Measurements from ENCODE around the gene TET3.

The TET3 gene

DNA sequence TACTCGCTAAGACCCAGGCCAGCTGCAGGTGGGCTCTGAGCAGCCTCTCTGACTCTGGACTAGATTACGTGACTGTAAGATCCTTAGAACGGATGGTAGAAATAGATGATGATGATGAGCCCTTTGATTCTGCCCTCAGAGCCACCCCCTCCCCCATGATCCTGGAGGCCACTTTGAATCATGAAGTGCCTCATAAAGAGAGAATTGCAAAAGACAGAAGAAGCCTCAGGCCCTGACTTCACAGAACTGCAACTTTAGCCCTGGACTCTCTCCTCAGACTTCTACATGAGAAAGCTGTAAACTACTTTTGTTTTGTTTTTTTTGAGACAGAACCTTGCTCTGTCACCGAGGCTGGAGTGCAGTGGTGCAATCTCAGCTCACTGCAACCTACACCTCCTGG lies 15.4 kb upstream of the TET3 start:
- TF ChIP-seq, protein P1, sequence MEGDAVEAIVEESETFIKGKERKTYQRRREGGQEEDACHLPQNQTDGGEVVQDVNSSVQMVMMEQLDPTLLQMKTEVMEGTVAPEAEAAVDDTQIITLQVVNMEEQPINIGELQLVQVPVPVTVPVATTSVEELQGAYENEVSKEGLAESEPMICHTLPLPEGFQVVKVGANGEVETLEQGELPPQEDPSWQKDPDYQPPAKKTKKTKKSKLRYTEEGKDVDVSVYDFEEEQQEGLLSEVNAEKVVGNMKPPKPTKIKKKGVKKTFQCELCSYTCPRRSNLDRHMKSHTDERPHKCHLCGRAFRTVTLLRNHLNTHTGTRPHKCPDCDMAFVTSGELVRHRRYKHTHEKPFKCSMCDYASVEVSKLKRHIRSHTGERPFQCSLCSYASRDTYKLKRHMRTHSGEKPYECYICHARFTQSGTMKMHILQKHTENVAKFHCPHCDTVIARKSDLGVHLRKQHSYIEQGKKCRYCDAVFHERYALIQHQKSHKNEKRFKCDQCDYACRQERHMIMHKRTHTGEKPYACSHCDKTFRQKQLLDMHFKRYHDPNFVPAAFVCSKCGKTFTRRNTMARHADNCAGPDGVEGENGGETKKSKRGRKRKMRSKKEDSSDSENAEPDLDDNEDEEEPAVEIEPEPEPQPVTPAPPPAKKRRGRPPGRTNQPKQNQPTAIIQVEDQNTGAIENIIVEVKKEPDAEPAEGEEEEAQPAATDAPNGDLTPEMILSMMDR (IDR thresholded peaks at IDR 0.05), result no peak

- TF ChIP-seq, protein P1 (IDR thresholded peaks at IDR 0.05), result no peak
Measured at GRCh38 chr2:73970141-73970803, 14.4 kb upstream of the TET3 start.

DNA sequence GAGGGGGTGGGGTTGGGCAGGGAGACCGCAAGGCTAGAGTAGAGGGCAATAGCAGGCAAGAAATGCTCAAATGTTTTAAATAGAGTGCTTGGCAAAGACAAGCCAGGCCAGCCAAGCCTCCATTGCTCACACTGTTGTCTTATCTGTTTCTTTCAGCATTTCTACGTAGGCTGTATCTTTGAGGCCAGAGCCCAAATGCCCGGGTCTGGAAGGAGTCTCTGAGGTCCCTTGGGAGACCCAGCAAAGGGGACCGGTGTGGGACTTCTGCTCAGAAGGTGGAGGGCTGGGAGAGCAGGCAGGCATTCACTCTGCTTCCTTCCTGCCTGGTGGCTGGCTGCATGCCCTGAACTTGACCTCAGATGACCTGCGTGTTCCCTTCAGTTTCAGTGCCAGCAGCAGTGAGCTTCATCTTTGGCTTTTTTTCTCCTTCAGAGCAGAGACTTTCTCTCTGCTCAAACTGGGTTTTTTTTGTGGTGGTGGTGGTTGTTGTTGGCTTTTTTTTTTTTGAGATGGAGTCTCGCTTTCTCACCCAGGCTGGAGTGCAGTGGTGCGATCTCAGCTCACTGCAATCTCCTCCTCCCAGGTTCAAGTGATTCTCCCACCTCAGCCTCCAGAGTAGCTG lies 13.7 kb upstream of the TET3 start:
- TF ChIP-seq, protein P1 (IDR thresholded peaks at IDR 0.05), result no peak

GRCh38 chr2:73971722-73972121 lies 13.0 kb upstream of the TET3 start:
- TF ChIP-seq, protein P1 (IDR thresholded peaks at IDR 0.05), result no peak

- TF ChIP-seq, protein P1 (IDR thresholded peaks at IDR 0.05), result no peak
Measured at GRCh38 chr2:73972846-73973245, 11.9 kb upstream of the TET3 start.

DNA sequence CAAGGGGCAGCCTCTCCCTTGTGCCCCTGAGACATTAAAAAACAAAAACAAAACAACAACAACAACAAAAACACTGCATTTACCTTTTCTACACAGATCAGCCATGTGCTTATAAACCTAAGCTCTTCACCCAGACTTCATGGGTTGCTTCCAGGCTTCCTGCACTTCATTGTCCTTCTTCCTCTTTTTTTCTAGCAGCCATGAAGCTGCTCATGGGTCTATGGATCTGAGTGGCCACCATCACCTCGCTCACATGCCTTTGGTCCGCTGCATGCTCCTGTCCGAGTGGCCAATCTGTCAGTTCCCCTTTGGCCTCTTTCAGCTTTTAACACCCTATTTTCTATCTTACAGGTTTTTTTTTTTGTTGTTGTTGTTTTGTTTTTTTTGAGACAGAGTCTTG lies 9.0 kb upstream of the TET3 start:
- TF ChIP-seq, protein P1 (IDR thresholded peaks at IDR 0.05), result no peak

DNA sequence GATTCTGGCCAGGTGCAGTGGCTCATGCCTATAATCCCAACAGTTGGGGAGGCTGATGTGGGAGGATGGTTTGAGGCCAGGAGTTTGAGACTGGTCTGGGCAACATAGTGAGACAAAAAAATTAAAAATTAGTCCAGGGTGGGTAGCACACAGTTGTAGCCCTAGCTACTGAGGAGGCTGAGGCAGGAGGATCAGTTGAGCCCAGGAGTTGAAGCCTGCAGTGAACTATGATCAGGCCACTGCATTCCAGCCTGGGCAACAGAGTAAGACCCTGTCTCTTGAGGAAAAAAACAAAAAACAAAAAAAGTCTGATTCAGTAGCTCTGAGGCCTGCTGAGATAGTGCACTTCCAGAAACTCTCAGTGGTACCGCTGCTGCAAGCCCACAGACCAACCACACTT lies 7.9 kb upstream of the TET3 start:
- TF ChIP-seq, protein P1 (IDR thresholded peaks at IDR 0.05), result no peak

Measured in LNCAP (cell line).